MCF 10A (cell line): Measurements from ENCODE around the gene CCDC50. TPM values are rescaled to one million over a fixed set of nuclear protein-coding genes. Genes with fewer than 3 reads are reported as not detected.
A peak's percentile ranks its signal among the peaks of the same experiment; 100 is the strongest.

Experiments used
- BruUV-seq: library from RNA; stranded (reverse); fragments of 400-500 nt; replicated peaks from 2 replicates; lab custom pipeline; 2021; lab: Mats Ljungman, UMichigan
- CTCF ChIA-PET: fragments of 300-600 bp; sonication (Branson Sonifier 250); formaldehyde crosslinking; extraction: SDS; loops from one replicate; lab custom pipeline; 2021; ENCODE audit warnings: antibody characterized with exemption, inconsistent platforms; lab: Yijun Ruan, JAX
- POLR2A ChIA-PET: fragments of 300-600, 350-650 bp; sonication (Branson Sonifier 250); formaldehyde crosslinking; extraction: SDS; loops from one replicate; lab custom pipeline; 2020; ENCODE audit warnings: antibody characterized with exemption, inconsistent platforms; lab: Yijun Ruan, JAX
- DNase-seq: peaks from one replicate; pipeline ENCODE4 v3.0.0-alpha.2; 2018; ENCODE audit not compliant: unreplicated experiment
- H3K27ac Mint-ChIP-seq: one replicate; pipeline ENCODE4 v1.8.0; 2022; ENCODE audit warnings: mild to moderate bottlenecking, low read depth, mixed read lengths; ENCODE audit not compliant: unreplicated experiment
- H3K27me3 Mint-ChIP-seq: one replicate; pipeline ENCODE4 v1.8.0; 2022; ENCODE audit warnings: mixed read lengths; ENCODE audit not compliant: insufficient read depth, unreplicated experiment
- H3K36me3 Mint-ChIP-seq: one replicate; pipeline ENCODE4 v1.8.0; 2022; ENCODE audit warnings: mild to moderate bottlenecking, moderate library complexity, mixed read lengths; ENCODE audit not compliant: insufficient read depth, unreplicated experiment
- H3K4me1 Mint-ChIP-seq: one replicate; pipeline ENCODE4 v1.8.0; 2022; ENCODE audit warnings: mixed read lengths; ENCODE audit not compliant: insufficient read depth, unreplicated experiment
- H3K4me3 Mint-ChIP-seq: one replicate; pipeline ENCODE4 v1.8.0; 2022; ENCODE audit warnings: mild to moderate bottlenecking, moderate library complexity, mixed read lengths; ENCODE audit not compliant: unreplicated experiment
- H3K9me3 Mint-ChIP-seq: one replicate; pipeline ENCODE4 v1.8.0; 2022; ENCODE audit warnings: mixed read lengths; ENCODE audit not compliant: unreplicated experiment
- intact Hi-C: fragments of 100-400 bp; cut with micrococcal nuclease; formaldehyde crosslinking; loops from 2 replicates; pipeline ENCODE4 v1.14.1; 2022
- total RNA-seq: library from RNA; stranded (reverse); gene quantifications from 2 replicates; pipeline ENCODE4 v1.2.3, GENCODE V29; 2022
- TF ChIP-seq, protein P1 (sequence below): fragments of 200-600 bp; IDR thresholded peaks from one replicate; pipeline ENCODE4 v1.8.0; 2022; ENCODE audit warnings: antibody characterized with exemption, mild to moderate bottlenecking; ENCODE audit not compliant: unreplicated experiment

CCDC50 gene
- total RNA-seq, 1 experiment from 2014 or later = 115 TPM

DNA sequence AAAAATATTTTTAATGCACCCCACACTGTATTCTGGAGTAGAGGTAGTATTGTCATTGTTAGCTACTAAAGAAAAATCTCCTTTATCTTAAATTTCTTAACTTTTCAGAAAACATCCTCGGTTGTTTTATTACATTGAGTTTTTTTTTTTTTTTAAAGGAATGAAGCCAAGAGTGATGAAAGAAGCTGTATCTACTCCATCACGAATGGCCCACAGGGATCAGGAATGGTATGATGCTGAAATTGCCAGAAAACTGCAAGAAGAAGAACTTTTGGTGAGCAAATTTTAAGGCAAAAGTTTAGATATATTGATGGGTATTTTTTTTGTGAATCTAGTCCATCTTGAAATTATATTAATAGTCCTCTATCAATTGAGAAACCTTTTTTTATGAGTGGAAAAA, 50.8 kb downstream of the CCDC50 start:
- Mint-ChIP-seq H3K4me3 (no peak overlapping the region), H3K4me1 (peaks cover 7% of the 10 kb centered on the region), H3K27me3 (no peaks in the 10 kb centered on the region), H3K27ac (no peak overlapping the region), H3K9me3 (no peaks in the 10 kb centered on the region), H3K36me3 (peaks cover 58% of the 10 kb centered on the region)
- TF ChIP-seq, protein P1, sequence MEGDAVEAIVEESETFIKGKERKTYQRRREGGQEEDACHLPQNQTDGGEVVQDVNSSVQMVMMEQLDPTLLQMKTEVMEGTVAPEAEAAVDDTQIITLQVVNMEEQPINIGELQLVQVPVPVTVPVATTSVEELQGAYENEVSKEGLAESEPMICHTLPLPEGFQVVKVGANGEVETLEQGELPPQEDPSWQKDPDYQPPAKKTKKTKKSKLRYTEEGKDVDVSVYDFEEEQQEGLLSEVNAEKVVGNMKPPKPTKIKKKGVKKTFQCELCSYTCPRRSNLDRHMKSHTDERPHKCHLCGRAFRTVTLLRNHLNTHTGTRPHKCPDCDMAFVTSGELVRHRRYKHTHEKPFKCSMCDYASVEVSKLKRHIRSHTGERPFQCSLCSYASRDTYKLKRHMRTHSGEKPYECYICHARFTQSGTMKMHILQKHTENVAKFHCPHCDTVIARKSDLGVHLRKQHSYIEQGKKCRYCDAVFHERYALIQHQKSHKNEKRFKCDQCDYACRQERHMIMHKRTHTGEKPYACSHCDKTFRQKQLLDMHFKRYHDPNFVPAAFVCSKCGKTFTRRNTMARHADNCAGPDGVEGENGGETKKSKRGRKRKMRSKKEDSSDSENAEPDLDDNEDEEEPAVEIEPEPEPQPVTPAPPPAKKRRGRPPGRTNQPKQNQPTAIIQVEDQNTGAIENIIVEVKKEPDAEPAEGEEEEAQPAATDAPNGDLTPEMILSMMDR = no peak
- POLR2A ChIA-PET = interaction anchor here (1.0 to 1.2 kb wide), 3 partner anchors 21 to 129 kb away, joined by 3 to 4 read pairs (median 4); no protein-coding TSS in a partner anchor
- intact Hi-C loops = loop anchor here (10.0 kb wide), 1 partner anchor 495 kb away; no protein-coding TSS in a partner anchor
- CTCF ChIA-PET = interaction anchor here (0.7 kb wide), 1 partner anchor 376 kb away, joined by 4 read pairs; no protein-coding TSS in a partner anchor
- BruUV-seq = no TSS peak
- no peak for DNase-seq

- intact Hi-C loops = loop anchor here (10.0 kb wide), 1 partner anchor 497 kb away; no protein-coding TSS in a partner anchor
- Mint-ChIP-seq H3K9me3 (no peaks in the 10 kb centered on the region), H3K27ac (no peak overlapping the region), H3K36me3 (peaks cover 63% of the 10 kb centered on the region), H3K4me1 (peaks cover 6% of the 10 kb centered on the region), H3K27me3 (no peaks in the 10 kb centered on the region), H3K4me3 (no peak overlapping the region)
- CTCF ChIA-PET = interaction anchor here (0.6 kb wide), 1 partner anchor 860 kb away, joined by 5 read pairs; no protein-coding TSS in a partner anchor
- no TSS peak for BruUV-seq
- TF ChIP-seq, protein P1 = no peak
- POLR2A ChIA-PET = interaction anchor here (0.8 to 1.0 kb wide), 2 partner anchors 11 to 22 kb away, joined by 3 read pairs; no protein-coding TSS in a partner anchor
- no peak for DNase-seq
These were observed 52.1 kb downstream of the CCDC50 start for GRCh38 chr3:191381303-191381702.

GRCh38 chr3:191382661-191383060, 53.5 kb downstream of the CCDC50 start:
- Mint-ChIP-seq H3K27ac (peak overlapping the region; percentile 42), H3K36me3 (peaks cover 65% of the 10 kb centered on the region), H3K27me3 (no peaks in the 10 kb centered on the region), H3K9me3 (no peaks in the 10 kb centered on the region), H3K4me1 (no peaks in the 10 kb centered on the region), H3K4me3 (no peak overlapping the region)
- TF ChIP-seq, protein P1 = no peak
- DNase-seq = no peak
- no TSS peak for BruUV-seq
- CTCF ChIA-PET = interaction anchor here (0.6 kb wide), 3 partner anchors 249 to 575 kb away, joined by 4 to 6 read pairs (median 4); no protein-coding TSS in a partner anchor
- POLR2A ChIA-PET = interaction anchor here (0.7 to 0.9 kb wide), 2 partner anchors 45 to 56 kb away, joined by 3 to 4 read pairs; no protein-coding TSS in a partner anchor
- intact Hi-C loops = loop anchor here (10.0 kb wide), 1 partner anchor 498 kb away; no protein-coding TSS in a partner anchor

DNA sequence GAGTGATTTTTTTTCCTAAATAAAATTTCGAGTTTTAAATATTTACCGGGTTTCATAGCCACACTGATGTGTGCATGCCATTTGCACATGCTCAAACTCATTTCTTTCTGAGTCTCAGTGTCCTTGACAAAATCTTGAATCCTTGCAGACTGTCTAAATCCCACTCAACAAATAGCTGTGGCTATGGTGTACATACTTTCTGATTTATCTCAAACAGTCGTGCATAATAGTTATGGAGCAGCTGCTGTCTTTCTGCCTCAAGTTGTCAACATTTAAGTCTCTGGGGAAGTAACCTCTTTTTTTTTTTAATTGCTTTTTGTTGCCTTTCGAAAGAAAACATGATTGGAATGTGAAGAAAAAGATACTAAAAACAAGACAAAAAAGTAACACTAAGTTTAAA, 53.9 kb downstream of the CCDC50 start:
- no peaks in the 10 kb centered on the region for H3K4me1 Mint-ChIP-seq
- H3K27me3 Mint-ChIP-seq = no peaks in the 10 kb centered on the region
- BruUV-seq = no TSS peak
- POLR2A ChIA-PET = interaction anchor here (0.7 to 0.9 kb wide), 2 partner anchors 45 to 57 kb away, joined by 3 to 4 read pairs; no protein-coding TSS in a partner anchor
- intact Hi-C loops = loop anchor here (10.0 kb wide), 1 partner anchor 498 kb away; no protein-coding TSS in a partner anchor
- H3K9me3 Mint-ChIP-seq = no peaks in the 10 kb centered on the region
- TF ChIP-seq, protein P1 = no peak
- peaks cover 65% of the 10 kb centered on the region for H3K36me3 Mint-ChIP-seq
- H3K4me3 Mint-ChIP-seq = no peak overlapping the region
- CTCF ChIA-PET = interaction anchor here (0.6 kb wide), 1 partner anchor 576 kb away, joined by 4 read pairs; no protein-coding TSS in a partner anchor
- no peak overlapping the region for H3K27ac Mint-ChIP-seq
- DNase-seq = no peak
